ENCODE data around the gene ZBTB8A. TPM values are rescaled to one million over a fixed set of nuclear protein-coding genes. Genes with fewer than 3 reads are reported as not detected.
"Not testable (repeated sequence)": the region's sequence is repeated elsewhere in the genome, so short reads cannot be mapped to it uniquely, and the experiment has no call there.

Gene ZBTB8A
- total RNA-seq, 2 experiments from 2014 or later: 0.06 TPM; not detected in 1

DNA sequence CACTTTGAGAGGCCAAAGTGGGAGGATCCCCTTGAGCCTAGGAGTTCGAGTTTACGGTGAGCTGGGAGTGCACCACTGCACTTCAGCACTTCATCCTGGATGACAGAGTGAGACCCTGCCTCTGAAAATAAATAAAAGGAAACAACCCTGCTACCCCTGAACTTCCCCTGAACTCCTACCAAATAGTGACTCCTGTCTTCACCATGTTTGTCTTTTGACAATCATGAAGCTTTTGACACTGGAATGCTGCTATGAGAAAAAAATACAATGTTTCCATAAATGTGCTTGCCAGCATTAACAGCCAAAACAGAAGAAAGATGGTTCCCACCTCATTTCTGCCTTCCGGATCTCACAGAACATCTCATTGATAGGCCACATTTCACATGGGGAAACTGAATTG, 10.4 kb downstream of the ZBTB8A start:
- H3K4me1 Mint-ChIP-seq: no peaks in the 10 kb centered on the region
- H3K27ac Mint-ChIP-seq: no peak overlapping the region
- H3K4me3 Mint-ChIP-seq: no peak overlapping the region
- POLR2A ChIA-PET: no interaction called here
- no peak for DNase-seq
- no peak for ATAC-seq (ENCODE audit: low read depth)
- peaks cover 15% of the 10 kb centered on the region for H3K27me3 Mint-ChIP-seq
- H3K36me3 Mint-ChIP-seq: no peaks in the 10 kb centered on the region
- H3K9me3 Mint-ChIP-seq: no peaks in the 10 kb centered on the region

DNA sequence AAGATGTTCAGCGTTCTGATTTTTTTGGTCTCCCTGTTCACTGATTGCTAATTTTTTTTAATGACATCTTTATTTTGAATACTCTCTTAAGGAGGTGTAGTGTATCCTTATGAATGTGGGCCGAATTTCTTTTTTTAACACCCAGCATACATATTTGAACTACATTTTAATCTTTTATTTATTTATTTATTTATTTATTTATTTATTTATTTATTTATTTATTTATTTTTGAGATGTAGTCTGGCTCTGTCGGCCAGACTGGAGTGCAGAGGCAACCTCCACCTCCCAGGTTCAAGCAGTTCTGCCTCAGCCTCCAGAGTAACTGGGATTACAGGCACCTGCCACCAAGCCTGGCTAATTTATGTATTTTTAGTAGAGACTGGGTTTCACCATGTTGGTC, 15.1 kb downstream of the ZBTB8A start:
- Mint-ChIP-seq H3K36me3 (no peaks in the 10 kb centered on the region), H3K27ac (no peak overlapping the region), H3K27me3 (peaks cover 5% of the 10 kb centered on the region), H3K4me1 (no peaks in the 10 kb centered on the region), H3K4me3 (no peak overlapping the region), H3K9me3 (no peaks in the 10 kb centered on the region)
- no peak for DNase-seq
- POLR2A ChIA-PET: no interaction called here
- no peak for ATAC-seq (ENCODE audit: low read depth)

DNA sequence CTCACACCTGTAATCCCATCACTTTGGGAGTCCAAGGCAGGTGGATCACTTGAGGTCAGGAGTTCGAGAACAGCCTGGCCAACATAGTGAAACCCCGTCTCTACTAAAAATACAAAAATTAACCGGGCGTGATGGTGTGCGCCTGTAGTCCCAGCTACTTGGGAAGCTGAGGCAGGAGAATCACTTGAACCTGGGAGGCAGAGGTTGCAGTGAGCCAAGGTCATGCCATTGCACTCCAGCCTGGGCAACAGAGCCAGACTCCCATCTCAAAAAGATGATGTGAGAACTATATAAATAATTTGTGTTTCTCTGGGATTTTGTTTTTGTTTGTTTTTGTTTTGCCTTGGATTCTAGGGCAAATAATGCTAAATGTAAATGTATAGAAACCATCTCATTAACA, 17.8 kb downstream of the ZBTB8A start:
- POLR2A ChIA-PET; H3K4me3 Mint-ChIP-seq; ATAC-seq (ENCODE audit: low read depth); H3K4me1 Mint-ChIP-seq; H3K27ac Mint-ChIP-seq; H3K9me3 Mint-ChIP-seq; DNase-seq; H3K36me3 Mint-ChIP-seq: not testable (repeated sequence)
- peaks cover 14% of the 10 kb centered on the region for H3K27me3 Mint-ChIP-seq

DNA sequence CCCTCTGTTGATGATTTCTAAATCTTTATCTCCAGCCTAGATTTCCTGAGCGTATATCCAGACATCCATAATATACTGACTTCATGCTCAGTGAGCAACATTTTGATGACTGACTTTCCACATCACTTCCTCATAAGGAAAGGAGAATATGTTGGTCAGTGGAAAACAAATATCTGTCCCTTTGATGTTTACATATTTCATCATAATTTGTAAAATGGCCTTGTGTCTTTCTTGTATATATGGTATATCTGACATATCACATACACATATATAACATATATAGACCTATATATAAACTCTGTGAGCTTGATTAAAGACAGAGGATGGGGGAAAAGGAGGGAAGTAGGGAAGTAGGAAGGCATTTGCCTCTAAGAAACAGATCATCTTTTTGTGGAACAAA, 18.6 kb downstream of the ZBTB8A start:
- no peak overlapping the region for H3K4me3 Mint-ChIP-seq
- no peak for DNase-seq
- no peaks in the 10 kb centered on the region for H3K4me1 Mint-ChIP-seq
- H3K27ac Mint-ChIP-seq: no peak overlapping the region
- H3K9me3 Mint-ChIP-seq: no peaks in the 10 kb centered on the region
- POLR2A ChIA-PET: no interaction called here
- no peaks in the 10 kb centered on the region for H3K36me3 Mint-ChIP-seq
- peaks cover 14% of the 10 kb centered on the region for H3K27me3 Mint-ChIP-seq
- no peak for ATAC-seq (ENCODE audit: low read depth)

DNA sequence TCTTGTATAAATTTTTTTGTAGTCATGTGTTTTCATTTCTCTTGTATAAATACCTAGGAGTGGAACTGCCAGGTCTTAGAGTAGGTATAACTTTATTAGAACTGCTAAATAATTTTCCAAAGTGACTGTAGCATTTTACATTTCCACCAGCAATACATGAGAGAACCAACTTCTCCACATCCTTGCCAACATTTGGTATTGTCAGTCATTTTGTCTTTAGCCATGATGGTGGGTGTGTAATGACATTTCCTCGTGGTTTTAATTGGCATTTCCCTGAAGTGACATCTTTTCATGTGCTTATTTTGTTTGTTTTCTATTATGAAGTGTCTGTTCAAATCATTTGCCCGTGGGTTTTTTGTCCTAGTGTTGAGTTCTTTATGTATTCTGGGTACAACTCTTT, 29.7 kb downstream of the ZBTB8A start:
- Mint-ChIP-seq H3K4me1 (no peaks in the 10 kb centered on the region), H3K27ac (no peak overlapping the region), H3K27me3 (peaks cover 18% of the 10 kb centered on the region), H3K36me3 (no peaks in the 10 kb centered on the region), H3K4me3 (no peak overlapping the region), H3K9me3 (no peaks in the 10 kb centered on the region)
- DNase-seq (no peak), ATAC-seq (ENCODE audit: low read depth) (no peak)
- POLR2A ChIA-PET: no interaction called here

DNA sequence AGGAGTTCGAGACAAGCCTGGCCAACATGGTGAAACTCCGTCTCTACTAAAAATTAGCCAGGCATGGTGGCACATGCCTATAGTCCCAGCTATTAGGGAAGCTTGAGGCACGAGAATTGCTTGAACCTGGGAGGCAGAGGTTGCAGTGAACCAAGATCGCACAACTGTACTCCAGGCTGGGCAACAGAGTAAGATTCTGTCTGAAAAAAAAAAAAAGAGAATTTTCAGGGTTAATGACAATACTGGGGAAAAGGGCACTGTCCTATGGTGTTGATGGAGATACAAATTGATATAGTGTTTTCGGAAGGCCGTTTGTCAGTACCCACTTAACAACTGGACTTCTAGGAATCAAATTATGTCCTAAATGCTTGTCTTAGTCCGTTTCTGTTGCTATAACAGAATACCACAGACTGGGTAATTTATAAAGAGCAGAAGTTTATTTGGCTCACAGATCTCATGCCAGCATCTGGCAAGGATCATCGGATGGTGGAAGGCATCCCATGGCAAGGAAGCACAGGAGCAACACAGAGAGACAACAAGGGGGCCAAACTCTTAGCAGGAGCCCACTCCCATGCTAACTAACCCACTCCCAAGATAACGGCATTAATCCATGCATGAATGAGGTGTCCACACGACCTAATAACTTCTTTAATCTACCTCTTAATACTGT, 41.3 kb downstream of the ZBTB8A start:
- no peak for DNase-seq
- POLR2A ChIA-PET: no interaction called here
- Mint-ChIP-seq H3K27ac (no peak overlapping the region), H3K36me3 (no peaks in the 10 kb centered on the region), H3K4me3 (no peak overlapping the region), H3K9me3 (no peaks in the 10 kb centered on the region), H3K27me3 (peaks cover 2% of the 10 kb centered on the region), H3K4me1 (no peaks in the 10 kb centered on the region)
- peak; percentile 52 for ATAC-seq (ENCODE audit: low read depth)

DNA sequence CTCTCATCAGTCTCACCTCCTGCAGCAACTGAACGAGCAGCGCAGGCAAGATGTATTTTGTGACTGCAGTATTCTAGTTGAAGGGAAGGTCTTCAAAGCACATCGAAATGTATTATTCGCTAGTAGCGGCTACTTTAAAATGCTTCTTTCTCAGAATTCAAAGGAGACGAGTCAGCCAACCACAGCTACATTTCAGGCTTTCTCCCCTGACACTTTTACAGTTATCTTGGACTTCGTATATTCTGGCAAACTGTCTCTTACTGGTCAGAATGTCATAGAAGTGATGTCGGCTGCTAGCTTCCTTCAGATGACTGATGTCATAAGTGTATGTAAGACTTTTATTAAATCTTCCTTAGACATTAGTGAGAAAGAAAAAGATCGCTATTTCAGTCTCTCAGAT, 53.7 kb downstream of the ZBTB8A start:
- H3K27me3 Mint-ChIP-seq: peaks cover 5% of the 10 kb centered on the region
- H3K27ac Mint-ChIP-seq: no peak overlapping the region
- no peak for ATAC-seq (ENCODE audit: low read depth)
- H3K9me3 Mint-ChIP-seq: no peaks in the 10 kb centered on the region
- H3K36me3 Mint-ChIP-seq: no peaks in the 10 kb centered on the region
- POLR2A ChIA-PET: no interaction called here
- no peaks in the 10 kb centered on the region for H3K4me1 Mint-ChIP-seq
- no peak for DNase-seq
- no peak overlapping the region for H3K4me3 Mint-ChIP-seq

DNA sequence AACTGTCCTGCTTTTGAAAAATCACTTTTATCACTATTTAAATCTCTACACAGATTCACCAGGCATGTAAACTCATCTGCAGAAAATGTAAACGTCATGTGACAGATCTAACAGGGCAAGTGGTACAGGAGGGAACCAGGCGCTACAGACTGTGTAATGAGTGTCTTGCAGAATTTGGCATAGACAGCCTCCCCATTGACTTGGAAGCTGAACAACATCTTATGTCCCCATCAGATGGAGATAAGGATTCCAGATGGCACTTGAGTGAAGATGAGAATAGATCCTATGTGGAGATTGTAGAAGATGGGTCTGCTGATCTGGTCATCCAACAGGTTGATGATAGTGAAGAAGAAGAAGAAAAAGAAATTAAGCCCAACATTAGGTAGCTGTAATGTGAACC, 60.8 kb downstream of the ZBTB8A start:
- Mint-ChIP-seq H3K27ac (no peak overlapping the region), H3K9me3 (no peaks in the 10 kb centered on the region), H3K4me1 (no peaks in the 10 kb centered on the region), H3K36me3 (no peaks in the 10 kb centered on the region), H3K27me3 (no peaks in the 10 kb centered on the region), H3K4me3 (no peak overlapping the region)
- POLR2A ChIA-PET: no interaction called here
- ATAC-seq (ENCODE audit: low read depth) (no peak), DNase-seq (no peak)

DNA sequence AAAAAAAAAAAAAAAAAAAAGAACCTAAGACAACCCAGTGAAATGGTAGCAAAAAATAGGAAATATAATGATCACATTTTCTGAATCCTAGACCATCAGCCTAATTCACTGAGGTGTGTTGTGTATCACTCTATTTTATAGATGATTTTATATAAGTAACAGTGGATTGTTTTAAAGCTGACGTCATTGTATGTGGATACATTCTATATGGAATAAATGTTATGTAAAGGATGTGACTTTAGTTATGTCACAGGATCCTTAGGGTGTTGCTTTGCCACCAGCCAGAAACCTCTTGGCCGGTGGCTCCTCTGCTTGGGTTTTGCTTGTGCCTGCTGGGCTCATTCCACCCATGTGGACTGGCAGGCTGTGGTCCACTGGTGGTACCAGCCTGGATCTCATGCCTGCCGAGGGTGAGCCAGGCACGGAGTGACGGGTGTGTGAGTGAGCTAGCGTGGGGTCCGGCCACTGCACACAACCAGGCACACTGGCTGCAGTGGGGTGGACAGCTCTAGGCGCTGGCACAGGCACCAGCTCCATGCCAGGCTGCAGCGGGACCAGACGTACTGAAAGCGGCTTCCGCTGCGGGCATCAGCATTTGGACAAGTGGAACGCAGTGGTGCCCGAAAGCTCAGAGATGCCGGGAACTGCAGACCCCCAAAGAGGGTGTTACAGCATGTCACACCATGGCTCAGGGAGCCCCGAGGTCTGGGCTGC, 66.6 kb downstream of the ZBTB8A start:
- no peak overlapping the region for H3K27ac Mint-ChIP-seq
- no peaks in the 10 kb centered on the region for H3K36me3 Mint-ChIP-seq
- ATAC-seq (ENCODE audit: low read depth): no peak
- no peaks in the 10 kb centered on the region for H3K4me1 Mint-ChIP-seq
- no peaks in the 10 kb centered on the region for H3K27me3 Mint-ChIP-seq
- POLR2A ChIA-PET: no interaction called here
- H3K4me3 Mint-ChIP-seq: no peak overlapping the region
- DNase-seq: no peak
- H3K9me3 Mint-ChIP-seq: no peaks in the 10 kb centered on the region

DNA sequence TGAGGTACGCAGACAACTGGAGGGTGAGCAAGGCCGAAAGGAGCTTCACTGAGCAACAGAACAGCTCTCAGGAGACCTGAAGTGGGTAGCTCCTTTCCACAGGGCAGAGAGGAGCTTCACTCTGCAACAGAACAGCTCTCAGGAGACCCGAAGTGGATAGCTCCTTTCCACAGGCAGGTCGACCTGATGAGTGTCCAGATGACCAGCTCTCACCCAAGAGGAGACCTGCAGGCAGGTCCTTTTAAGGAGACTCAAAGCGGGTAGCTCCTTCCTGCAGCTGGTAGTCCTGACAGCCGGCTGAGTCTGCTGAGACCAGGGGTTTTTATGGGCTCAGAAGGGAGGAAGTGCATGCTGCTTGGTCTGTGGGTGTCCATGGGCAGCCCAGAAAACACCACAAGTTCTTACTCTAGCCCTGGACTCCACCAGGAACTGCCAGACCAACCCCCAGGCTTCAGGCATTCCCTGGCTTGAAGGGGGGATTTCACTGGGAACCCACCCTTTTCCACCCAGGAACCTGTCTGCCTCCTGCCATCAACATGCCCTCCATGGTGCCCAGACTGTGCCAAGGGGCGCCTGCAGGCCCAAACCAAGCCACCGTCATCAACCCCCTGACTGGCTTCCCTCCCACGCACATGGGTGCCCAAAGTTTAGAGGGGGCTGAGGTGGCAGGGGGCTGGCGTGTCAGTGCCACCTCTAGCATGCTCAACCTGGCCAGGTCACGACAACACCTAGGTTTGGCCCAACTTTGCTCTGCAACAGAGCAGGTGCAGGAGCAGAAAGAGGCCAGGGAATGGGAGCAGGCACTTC, 67.5 kb downstream of the ZBTB8A start:
- Mint-ChIP-seq H3K4me3 (no peak overlapping the region), H3K36me3 (no peaks in the 10 kb centered on the region), H3K4me1 (no peaks in the 10 kb centered on the region), H3K27me3 (no peaks in the 10 kb centered on the region), H3K9me3 (no peaks in the 10 kb centered on the region), H3K27ac (no peak overlapping the region)
- DNase-seq (no peak), ATAC-seq (ENCODE audit: low read depth) (no peak)
- POLR2A ChIA-PET: no interaction called here

DNA sequence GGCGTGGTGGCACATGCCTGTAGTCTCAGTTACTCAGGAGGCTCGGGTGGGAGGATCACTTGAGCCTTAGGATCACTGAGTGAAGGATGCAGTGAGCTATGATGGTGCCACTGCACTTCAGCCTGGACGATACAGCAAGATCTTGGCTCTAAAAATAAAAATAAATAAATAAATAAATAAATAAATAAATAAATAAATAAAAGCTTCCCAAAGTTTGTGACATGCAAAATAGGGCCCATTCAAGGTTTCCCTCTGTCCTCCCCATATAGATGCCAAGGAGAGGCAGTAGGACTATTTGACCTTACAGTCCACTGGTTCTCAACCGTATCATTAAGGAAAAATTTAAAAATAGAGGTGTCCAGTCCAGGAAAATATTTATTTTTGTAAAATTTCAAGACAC, 70.0 kb downstream of the ZBTB8A start:
- Mint-ChIP-seq H3K36me3 (no peaks in the 10 kb centered on the region), H3K9me3 (no peaks in the 10 kb centered on the region), H3K4me1 (peaks cover 5% of the 10 kb centered on the region), H3K27me3 (no peaks in the 10 kb centered on the region), H3K27ac (no peak overlapping the region), H3K4me3 (no peak overlapping the region)
- DNase-seq (no peak), ATAC-seq (ENCODE audit: low read depth) (no peak)
- POLR2A ChIA-PET: no interaction called here

DNA sequence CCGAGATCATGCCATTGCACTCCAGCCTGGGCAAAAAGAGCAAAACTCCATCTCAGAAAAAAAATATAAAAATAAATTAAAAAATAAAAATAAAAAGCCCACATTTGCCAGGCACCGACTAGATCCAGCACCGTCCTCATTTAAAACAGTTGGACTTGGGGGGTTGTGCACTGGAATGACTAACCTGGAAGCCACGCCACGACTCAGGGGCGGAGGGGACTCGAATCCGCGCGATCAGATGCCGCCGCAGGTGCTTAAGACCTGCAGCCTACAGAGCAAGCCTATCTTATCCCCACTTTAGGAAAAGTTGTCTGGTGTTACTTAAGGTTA, 72.6 kb downstream of the ZBTB8A start:
- ATAC-seq (ENCODE audit: low read depth) (no peak), DNase-seq (no peak)
- H3K27me3 Mint-ChIP-seq: no peaks in the 10 kb centered on the region
- no peaks in the 10 kb centered on the region for H3K36me3 Mint-ChIP-seq
- H3K27ac Mint-ChIP-seq: no peak overlapping the region
- peaks cover 5% of the 10 kb centered on the region for H3K4me1 Mint-ChIP-seq
- peak overlapping the region; percentile 80 for H3K4me3 Mint-ChIP-seq
- no peaks in the 10 kb centered on the region for H3K9me3 Mint-ChIP-seq
- POLR2A ChIA-PET: interaction anchor here (0.5 to 1.6 kb wide), 3 partner anchors 24 to 258 kb away, joined by 4 to 6 read pairs (median 4); partner anchors contain the start of genes RBBP4 and ZBTB8OS

DNA sequence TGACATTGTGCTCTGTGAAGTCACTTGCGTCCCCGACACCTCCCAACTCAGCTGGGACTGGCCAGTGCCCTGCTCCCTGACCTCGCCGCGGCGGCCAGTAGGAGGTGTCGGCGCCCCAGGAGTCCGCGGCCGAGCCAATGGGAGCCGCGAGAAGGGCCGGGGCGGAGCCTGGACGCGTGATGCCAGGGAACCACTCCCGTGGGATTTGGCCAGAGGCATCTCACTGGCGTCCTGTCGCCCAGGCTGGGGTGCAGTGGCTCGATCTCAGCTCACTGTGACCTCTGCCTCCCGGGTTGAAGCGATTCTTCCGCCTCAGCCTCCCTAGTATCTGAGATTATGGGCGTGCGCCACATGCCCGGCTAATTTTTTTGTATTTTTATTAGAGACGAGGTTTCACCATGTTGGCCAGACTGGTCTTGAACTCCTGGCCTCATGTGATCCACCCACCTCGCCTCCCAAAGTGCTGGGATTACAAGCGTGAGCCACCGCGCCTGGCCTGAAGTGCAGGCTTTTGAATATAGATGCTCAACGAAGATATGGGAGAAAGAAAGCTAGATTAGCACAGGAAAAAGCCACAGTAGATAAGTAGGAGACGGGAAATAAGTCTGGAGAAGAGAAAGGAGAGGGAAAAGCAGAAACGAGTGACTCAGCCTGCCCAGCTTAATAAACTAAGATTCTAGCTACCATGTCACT, 73.1 kb downstream of the ZBTB8A start:
- ATAC-seq (ENCODE audit: low read depth) (peak; percentile 90), DNase-seq (peak; percentile 68)
- Mint-ChIP-seq H3K36me3 (no peaks in the 10 kb centered on the region), H3K27ac (no peak overlapping the region), H3K4me1 (peaks cover 5% of the 10 kb centered on the region), H3K9me3 (no peaks in the 10 kb centered on the region), H3K27me3 (no peaks in the 10 kb centered on the region), H3K4me3 (peak overlapping the region; percentile 80)
- POLR2A ChIA-PET: interaction anchor here (0.6 to 1.6 kb wide), 3 partner anchors 23 to 38 kb away, joined by 4 to 6 read pairs (median 4); partner anchors contain the start of genes RBBP4 and ZBTB8OS

Data from activated naive CD8-positive, alpha-beta T cell treated with anti-CD3 and anti-CD28 coated beads, Interleukin-2, amount 10 ng/mL, durations not matched to agents 7 days and 5 days (primary cell).